Mesothelial cell of epicardium (in vitro differentiated cells): ENCODE measurements around the gene ELOVL2. TPM values are rescaled to one million over a fixed set of nuclear protein-coding genes. Genes with fewer than 3 reads are reported as not detected.

Experiments used
- DNase-seq, 2 experiments: peaks; one replicate each; pipeline ENCODE4 v3.0.0; 2021; ENCODE audit warnings: low spot score in 2 of 2; ENCODE audit not compliant: unreplicated experiment in 2 of 2
- H3K27ac Mint-ChIP-seq: 2 replicates; pipeline ENCODE4 v1.8.0; 2021; ENCODE audit warnings: mixed read lengths
- H3K27me3 Mint-ChIP-seq: 2 replicates; pipeline ENCODE4 v1.8.0; 2021; ENCODE audit warnings: low read depth, mixed read lengths
- H3K36me3 Mint-ChIP-seq: 2 replicates; pipeline ENCODE4 v1.8.0; 2021; ENCODE audit warnings: mixed read lengths
- H3K4me1 Mint-ChIP-seq: 2 replicates; pipeline ENCODE4 v1.8.0; 2021; ENCODE audit warnings: mixed read lengths
- H3K4me3 Mint-ChIP-seq: 2 replicates; pipeline ENCODE4 v1.8.0; 2021; ENCODE audit warnings: mild to moderate bottlenecking, moderate library complexity, mixed read lengths
- H3K9me3 Mint-ChIP-seq: 2 replicates; pipeline ENCODE4 v1.8.0; 2021; ENCODE audit warnings: mixed read lengths
- CTCF ChIP-seq: fragments of 200-600 bp; sonication (generic); IDR thresholded peaks from one replicate; pipeline ENCODE4 v1.5.0; 2021; ENCODE audit warnings: antibody characterized with exemption; ENCODE audit not compliant: unreplicated experiment
- total RNA-seq: library from RNA; stranded (reverse); gene quantifications from 3 replicates; pipeline ENCODE4 v1.2.1, GENCODE V29; 2021

ELOVL2 gene
- total RNA-seq, 1 donor from 2014 or later, result 1.6 TPM

DNA sequence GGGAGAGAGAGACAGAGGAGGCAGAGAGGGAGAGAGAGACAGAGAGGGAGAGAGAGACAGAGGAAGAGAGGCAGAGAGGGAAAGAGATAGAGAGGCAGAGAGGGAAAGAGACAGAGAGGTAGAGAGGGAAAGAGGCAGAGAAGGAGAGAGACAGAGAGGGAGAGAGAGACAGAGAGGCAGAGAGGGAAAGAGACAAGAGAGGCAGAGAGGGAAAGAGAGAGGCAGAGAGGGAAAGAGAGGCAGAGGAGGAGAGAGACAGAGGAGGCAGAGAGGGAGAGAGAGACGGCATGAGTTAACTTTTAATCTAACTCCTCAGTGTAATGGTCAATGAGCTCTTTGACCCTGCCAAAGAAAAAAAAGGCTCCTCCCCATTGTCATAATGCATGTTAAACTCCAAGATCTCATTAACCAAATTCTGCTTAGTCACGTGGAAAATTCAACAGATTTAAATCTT lies 7.1 kb downstream of the ELOVL2 start:
- Mint-ChIP-seq H3K4me3 (no peak overlapping the region), H3K36me3 (no peaks in the 10 kb centered on the region), H3K27ac (no peak overlapping the region), H3K9me3 (no peaks in the 10 kb centered on the region), H3K27me3 (peaks cover 13% of the 10 kb centered on the region), H3K4me1 (peaks cover 4% of the 10 kb centered on the region)
- TF ChIP-seq CTCF, result no peak
- DNase-seq, result no peak

- Mint-ChIP-seq H3K4me3 (no peak overlapping the region), H3K36me3 (no peaks in the 10 kb centered on the region), H3K27me3 (peaks cover 8% of the 10 kb centered on the region), H3K4me1 (peaks cover 4% of the 10 kb centered on the region), H3K9me3 (no peaks in the 10 kb centered on the region), H3K27ac (no peak overlapping the region)
- DNase-seq, result no peak
- no peak for TF ChIP-seq CTCF
Observed at GRCh38 chr6:11036351-11036740, 7.8 kb downstream of the ELOVL2 start.

DNA sequence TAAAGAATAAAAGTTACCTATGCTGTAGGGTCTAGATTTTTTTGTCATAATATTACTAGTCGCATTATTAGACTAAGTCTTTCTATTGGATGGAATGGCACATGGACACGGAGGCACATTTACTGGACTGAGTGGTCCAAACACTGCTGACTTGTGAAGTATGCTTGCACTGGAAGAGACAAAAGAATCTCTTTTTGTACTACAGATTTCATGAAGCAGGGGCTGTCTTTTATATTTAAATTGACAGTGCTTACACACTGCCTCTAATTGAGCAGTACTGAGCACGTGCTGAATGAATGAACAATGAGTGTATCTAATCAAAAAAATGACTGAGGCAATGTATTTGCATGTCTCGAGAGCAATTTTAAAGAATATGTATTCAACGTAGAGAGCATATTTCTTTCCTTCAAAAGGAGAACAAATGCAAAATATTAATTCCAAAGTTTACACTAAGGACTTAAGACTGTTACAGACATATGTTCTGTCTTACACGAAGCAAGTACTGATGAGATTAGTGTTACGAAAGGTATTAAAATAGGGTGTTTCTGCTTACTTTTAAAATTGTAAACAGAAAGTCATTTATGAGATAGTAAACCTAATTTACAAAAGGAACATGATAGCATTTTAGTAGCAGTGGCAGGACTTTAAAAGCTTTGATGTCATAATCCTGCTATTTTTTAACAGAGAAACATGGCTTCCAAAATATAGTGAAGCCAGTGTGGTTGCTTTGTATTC lies 8.3 kb downstream of the ELOVL2 start:
- Mint-ChIP-seq H3K27ac (no peak overlapping the region), H3K36me3 (no peaks in the 10 kb centered on the region), H3K9me3 (no peaks in the 10 kb centered on the region), H3K27me3 (peaks cover 3% of the 10 kb centered on the region), H3K4me3 (no peak overlapping the region), H3K4me1 (peaks cover 4% of the 10 kb centered on the region)
- DNase-seq, result no peak
- no peak for TF ChIP-seq CTCF

DNA sequence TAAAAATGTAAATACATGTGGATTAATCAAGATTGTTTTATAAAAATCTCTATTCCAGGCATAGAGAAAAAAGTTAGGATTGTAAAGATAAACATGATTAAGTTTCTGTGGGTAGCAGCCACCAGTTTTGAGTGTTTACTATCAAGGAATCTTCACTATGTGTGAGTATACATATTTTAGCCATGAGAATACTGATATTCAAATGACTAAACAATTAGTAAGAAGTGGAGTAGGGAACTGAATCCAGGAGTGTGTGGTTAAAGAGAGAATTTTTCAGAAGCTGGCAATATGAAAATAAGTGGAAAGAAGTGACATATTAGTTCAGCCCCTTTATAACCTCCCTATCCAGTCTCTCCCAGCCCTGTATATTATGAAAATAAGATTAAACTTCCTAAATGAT lies 10.3 kb downstream of the ELOVL2 start:
- Mint-ChIP-seq H3K9me3 (no peaks in the 10 kb centered on the region), H3K4me1 (no peaks in the 10 kb centered on the region), H3K27ac (no peak overlapping the region), H3K36me3 (no peaks in the 10 kb centered on the region), H3K27me3 (peaks cover 3% of the 10 kb centered on the region), H3K4me3 (no peak overlapping the region)
- DNase-seq, result no peak
- TF ChIP-seq CTCF, result no peak

DNA sequence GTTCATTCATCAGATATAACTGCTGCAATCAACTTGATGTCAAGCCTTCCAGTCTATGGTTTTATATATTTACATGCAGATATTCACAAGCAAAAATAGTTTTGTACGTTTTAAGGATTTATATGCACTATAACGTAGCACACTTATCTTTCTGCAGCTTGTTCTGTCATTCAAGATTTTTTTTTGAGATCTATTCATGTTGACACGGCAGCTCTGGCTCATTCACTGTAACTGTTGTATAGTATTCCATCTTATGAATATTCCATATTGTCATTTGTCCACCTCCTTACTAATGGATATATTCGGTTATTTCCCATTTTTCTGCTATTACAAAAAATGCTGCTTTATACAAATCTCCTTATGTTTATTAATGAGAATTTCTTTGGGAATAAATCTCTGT lies 13.2 kb downstream of the ELOVL2 start:
- H3K27ac Mint-ChIP-seq, result no peak overlapping the region
- TF ChIP-seq CTCF, result no peak

More for the DNA sequence above, 13.2 kb downstream of the ELOVL2 start:
- no peaks in the 10 kb centered on the region for H3K36me3 Mint-ChIP-seq
- H3K9me3 Mint-ChIP-seq, result no peaks in the 10 kb centered on the region
- H3K27me3 Mint-ChIP-seq, result no peaks in the 10 kb centered on the region
- DNase-seq, result no peak
- no peak overlapping the region for H3K4me3 Mint-ChIP-seq
- H3K4me1 Mint-ChIP-seq, result peaks cover 13% of the 10 kb centered on the region
